Measurements from ENCODE around the gene FKBP7. TPM values are rescaled to one million over a fixed set of nuclear protein-coding genes. Genes with fewer than 3 reads are reported as not detected.
A peak's percentile ranks its signal among the peaks of the same experiment; 100 is the strongest.

Gene FKBP7
- total and polyA plus RNA-seq, 2 of the 13 experiments (the other 11 are each of a cell fraction or from before 2014, with no cell fraction given), result 12.4 to 14.8 TPM

GRCh38 chr2:178449700-178450523 lies 28.5 kb downstream of the FKBP7 start (continued):
- TF ChIP-seq DNMT1 (CRISPR knock-in tag; IDR thresholded peaks at IDR 0.05) (no peak), ZNF224 (CRISPR knock-in tag; IDR thresholded peaks at IDR 0.05) (peak; percentile 47; the same call in 1 of the 2 replicates), ZXDC (CRISPR knock-in tag; IDR thresholded peaks at IDR 0.05) (no peak), KDM6A (CRISPR knock-in tag; IDR thresholded peaks at IDR 0.05; ENCODE audit: low read depth) (no peak), ZNF564 (CRISPR knock-in tag; IDR thresholded peaks at IDR 0.05) (no peak), TFDP2 (CRISPR knock-in tag; IDR thresholded peaks at IDR 0.05) (no peak; the same call in 1 of the 2 replicates), ZNF883 (CRISPR knock-in tag; IDR thresholded peaks at IDR 0.05; ENCODE audit: not compliant biosample characterization) (no peak), FOXO1 (CRISPR knock-in tag; IDR thresholded peaks at IDR 0.05) (no peak), ZBTB42 (CRISPR knock-in tag; IDR thresholded peaks at IDR 0.05) (no peak), MXD3 (CRISPR knock-in tag; IDR thresholded peaks at IDR 0.05) (no peak), ZNF737 (CRISPR knock-in tag; IDR thresholded peaks at IDR 0.05; ENCODE audit: borderline replicate concordance) (no peak), SNAPC5 (CRISPR knock-in tag; IDR thresholded peaks at IDR 0.05; ENCODE audit: borderline replicate concordance) (0 out of 2 replicates have a peak, but pooled peaks have one; percentile 48), POGZ (CRISPR knock-in tag; IDR thresholded peaks at IDR 0.05) (no peak), ZNF235 (CRISPR knock-in tag; IDR thresholded peaks at IDR 0.05; ENCODE audit: borderline replicate concordance) (no peak), PHF21A (CRISPR knock-in tag; IDR thresholded peaks at IDR 0.05) (no peak), ZNF121 (CRISPR knock-in tag; IDR thresholded peaks at IDR 0.05) (no peak), KDM1A (CRISPR knock-in tag; IDR thresholded peaks at IDR 0.05) (no peak), ZFP36 (IDR thresholded peaks at IDR 0.05; ENCODE audit: borderline replicate concordance, low read depth, low read length, partially characterized antibody) (no peak), NRL (CRISPR knock-in tag; IDR thresholded peaks at IDR 0.05; ENCODE audit: borderline replicate concordance) (no peak), NFRKB (IDR thresholded peaks at IDR 0.05) (no peak), HDAC6 (IDR thresholded peaks at IDR 0.05; ENCODE audit: low read depth, low read length) (no peak), MIER2 (CRISPR knock-in tag; IDR thresholded peaks at IDR 0.05) (no peak)
- TF ChIP-seq, protein P1, sequence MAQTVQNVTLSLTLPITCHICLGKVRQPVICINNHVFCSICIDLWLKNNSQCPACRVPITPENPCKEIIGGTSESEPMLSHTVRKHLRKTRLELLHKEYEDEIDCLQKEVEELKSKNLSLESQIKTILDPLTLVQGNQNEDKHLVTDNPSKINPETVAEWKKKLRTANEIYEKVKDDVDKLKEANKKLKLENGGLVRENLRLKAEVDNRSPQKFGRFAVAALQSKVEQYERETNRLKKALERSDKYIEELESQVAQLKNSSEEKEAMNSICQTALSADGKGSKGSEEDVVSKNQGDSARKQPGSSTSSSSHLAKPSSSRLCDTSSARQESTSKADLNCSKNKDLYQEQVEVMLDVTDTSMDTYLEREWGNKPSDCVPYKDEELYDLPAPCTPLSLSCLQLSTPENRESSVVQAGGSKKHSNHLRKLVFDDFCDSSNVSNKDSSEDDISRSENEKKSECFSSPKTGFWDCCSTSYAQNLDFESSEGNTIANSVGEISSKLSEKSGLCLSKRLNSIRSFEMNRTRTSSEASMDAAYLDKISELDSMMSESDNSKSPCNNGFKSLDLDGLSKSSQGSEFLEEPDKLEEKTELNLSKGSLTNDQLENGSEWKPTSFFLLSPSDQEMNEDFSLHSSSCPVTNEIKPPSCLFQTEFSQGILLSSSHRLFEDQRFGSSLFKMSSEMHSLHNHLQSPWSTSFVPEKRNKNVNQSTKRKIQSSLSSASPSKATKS (CRISPR knock-in tag; IDR thresholded peaks at IDR 0.05), result peak; percentile 50; the same call in 1 of the 2 replicates
